Measurements from ENCODE around the gene KRT76. TPM values are rescaled to one million over a fixed set of nuclear protein-coding genes. Genes with fewer than 3 reads are reported as not detected.

Gene KRT76
- total RNA-seq, 2 donors from 2014 or later = not detected

GRCh38 chr12:52806821-52807543, 29.8 kb upstream of the KRT76 start:
- no peak overlapping the region for H3K9ac ChIP-seq (ENCODE audit: low read depth in 2 of 2, low read length in 2 of 2)
- no peaks in the 10 kb centered on the region for H3K27me3 ChIP-seq
- H3K36me3 ChIP-seq = no peaks in the 10 kb centered on the region
- DNase-seq = no peak
- no peak overlapping the region for H3K27ac ChIP-seq
- intact Hi-C loops (cut with DNase I) = no loop called here
- no peak for TF ChIP-seq CTCF (IDR thresholded peaks at IDR 0.05)
- H3K4me1 ChIP-seq = no peaks in the 10 kb centered on the region
- H3K4me3 ChIP-seq = no peak overlapping the region
- H3K9me3 ChIP-seq = no peaks in the 10 kb centered on the region

GRCh38 chr12:52806169-52806811, 29.1 kb upstream of the KRT76 start:
- H3K9ac ChIP-seq (ENCODE audit: low read depth in 2 of 2, low read length in 2 of 2) = no peak overlapping the region
- no peak for DNase-seq
- no peaks in the 10 kb centered on the region for H3K27me3 ChIP-seq
- H3K4me1 ChIP-seq = no peaks in the 10 kb centered on the region
- H3K9me3 ChIP-seq = no peaks in the 10 kb centered on the region
- no peak for TF ChIP-seq CTCF (IDR thresholded peaks at IDR 0.05)
- H3K27ac ChIP-seq = no peak overlapping the region
- H3K4me3 ChIP-seq = no peak overlapping the region
- H3K36me3 ChIP-seq = no peaks in the 10 kb centered on the region
- intact Hi-C loops (cut with DNase I) = no loop called here

- H3K9me3 ChIP-seq = no peaks in the 10 kb centered on the region
- no peak overlapping the region for H3K27ac ChIP-seq
- no peak for TF ChIP-seq CTCF (IDR thresholded peaks at IDR 0.05)
- no peak for DNase-seq
- intact Hi-C loops (cut with DNase I) = no loop called here
- no peaks in the 10 kb centered on the region for H3K4me1 ChIP-seq
- H3K9ac ChIP-seq (ENCODE audit: low read depth in 2 of 2, low read length in 2 of 2) = no peak overlapping the region
- H3K36me3 ChIP-seq = no peaks in the 10 kb centered on the region
- H3K4me3 ChIP-seq = no peak overlapping the region
- H3K27me3 ChIP-seq = no peaks in the 10 kb centered on the region
These were observed 28.6 kb upstream of the KRT76 start for GRCh38 chr12:52805739-52806138.

DNA sequence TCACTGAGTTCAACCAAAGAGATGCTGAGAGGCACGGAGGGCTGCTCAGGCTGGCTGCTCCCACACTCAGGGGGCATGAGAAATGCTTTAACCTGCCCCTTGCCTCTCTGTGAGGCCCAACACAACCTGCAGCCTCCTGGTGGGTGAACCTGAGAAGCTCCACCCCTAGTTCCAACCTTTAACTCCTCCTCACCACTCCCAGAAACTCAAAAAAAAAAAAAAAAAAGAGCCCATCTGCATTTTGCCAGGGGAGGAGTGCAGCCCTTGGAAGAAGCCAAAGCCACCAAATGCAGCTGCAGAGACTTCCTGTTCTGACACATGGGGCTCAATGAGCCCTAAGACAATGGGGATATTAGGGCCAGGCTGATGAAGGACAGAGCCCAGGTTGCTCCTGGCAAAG, 27.9 kb upstream of the KRT76 start:
- Histone ChIP-seq H3K9me3 (no peaks in the 10 kb centered on the region), H3K4me3 (no peak overlapping the region), H3K27ac (no peak overlapping the region), H3K36me3 (no peaks in the 10 kb centered on the region), H3K9ac (ENCODE audit: low read depth in 2 of 2, low read length in 2 of 2) (no peak overlapping the region), H3K4me1 (no peaks in the 10 kb centered on the region), H3K27me3 (no peaks in the 10 kb centered on the region)
- intact Hi-C loops (cut with DNase I) = no loop called here
- no peak for TF ChIP-seq CTCF (IDR thresholded peaks at IDR 0.05)
- no peak for DNase-seq

DNA sequence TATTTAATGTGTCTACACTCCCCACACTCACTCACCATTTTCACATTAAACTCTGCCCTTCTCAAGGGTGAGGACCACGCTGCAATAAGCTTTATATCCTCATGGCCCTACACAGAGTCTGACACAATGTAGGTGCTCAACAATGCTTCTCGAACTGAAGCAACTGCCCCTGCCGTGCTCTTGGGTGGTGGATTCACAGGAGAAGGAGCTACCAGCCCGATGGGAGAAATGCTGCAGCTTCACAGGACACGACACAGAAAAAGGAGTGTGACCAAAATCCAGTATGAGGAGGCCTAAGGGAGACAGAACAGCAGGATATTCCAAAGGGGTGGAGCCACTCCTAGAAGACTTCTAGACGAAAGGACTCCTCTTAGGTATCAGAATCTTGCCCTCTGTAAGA, 25.3 kb upstream of the KRT76 start:
- no peak for TF ChIP-seq CTCF (IDR thresholded peaks at IDR 0.05)
- no peaks in the 10 kb centered on the region for H3K4me1 ChIP-seq
- H3K9ac ChIP-seq (ENCODE audit: low read depth in 2 of 2, low read length in 2 of 2) = no peak overlapping the region
- no peaks in the 10 kb centered on the region for H3K27me3 ChIP-seq
- intact Hi-C loops (cut with DNase I) = no loop called here
- H3K4me3 ChIP-seq = no peak overlapping the region
- no peaks in the 10 kb centered on the region for H3K36me3 ChIP-seq
- no peaks in the 10 kb centered on the region for H3K9me3 ChIP-seq
- H3K27ac ChIP-seq = no peak overlapping the region
- no peak for DNase-seq
